Prostate gland (tissue), 2 donors: ENCODE data around the gene TRIL. TPM values are rescaled to one million over a fixed set of nuclear protein-coding genes. Genes with fewer than 3 reads are reported as not detected.

ENCODE experiments used
- DNase-seq: peaks from one replicate; pipeline ENCODE4 v3.0.0-alpha.2; 2019; ENCODE audit warnings: low spot score
- H3K27ac ChIP-seq, 2 donors: fragments of 200-600 bp; sonication (generic); 2 replicates each; pipeline ENCODE4 v1.5.1; 2017 to 2019
- H3K27me3 ChIP-seq: fragments of 200-600 bp; sonication (generic); replicated peaks from 2 replicates; pipeline ENCODE4 v1.5.1; 2019; ENCODE audit not compliant: insufficient read depth
- H3K36me3 ChIP-seq, 2 donors: fragments of 200-600 bp; sonication (generic); 1 replicate in 1 of 2; 2 replicates in 1 of 2; pipeline versions ENCODE4 v1.5.1 to v1.8.1; 2017 to 2019
- H3K4me1 ChIP-seq: fragments of 200-600 bp; sonication (generic); replicated peaks from 2 replicates; pipeline ENCODE4 v1.5.1; 2019
- H3K4me3 ChIP-seq, 2 donors: fragments of 200-600 bp; sonication (generic); 2 replicates each; pipeline ENCODE4 v1.5.1; 2017 to 2019
- H3K9me3 ChIP-seq: fragments of 200-600 bp; sonication (generic); 2 replicates; pipeline ENCODE4 v1.5.1; 2017
- CTCF ChIP-seq, 4 experiments: fragments of 200-600 bp in 2 of 4; fragments of 450-650 bp in 2 of 4; sonication (generic) in 2 of 4; IDR thresholded peaks; 1 replicate in 3 of 4; 2 replicates in 1 of 4; pipeline ENCODE4 v1.5.1; 2016 to 2019; ENCODE audit warnings: antibody characterized with exemption in 4 of 4, mild to moderate bottlenecking in 2 of 4, moderate library complexity in 2 of 4
- POLR2A ChIP-seq: fragments of 450-650 bp; IDR thresholded peaks from one replicate; pipeline ENCODE4 v1.6.1; 2016; ENCODE audit warnings: antibody characterized with exemption, mild to moderate bottlenecking
- POLR2AphosphoS5 ChIP-seq: sonication (generic); formaldehyde crosslinking; IDR thresholded peaks from one replicate; pipeline ENCODE4 v1.6.1; 2017; ENCODE audit warnings: antibody characterized with exemption
- WGBS: methylation state at CpG from one replicate; pipeline ENCODE4 v1.1.5; 2018; 5-methylcytosine and 5-hydroxymethylcytosine counted together
- intact Hi-C: fragments of 100-400 bp; cut with DNase I; formaldehyde crosslinking; loops from one replicate; pipeline ENCODE4 v1.14.2; 2022
- total RNA-seq, 2 donors: library from RNA; depleted of rRNA; stranded (reverse); fragments of >200 nt; gene quantifications; one replicate each; pipeline ENCODE4 v1.1.0, GENCODE V29; 2016

The TRIL gene
- total RNA-seq, 2 donors from 2014 or later: 3.3 to 3.5 TPM

- Histone ChIP-seq H3K27ac (no peak overlapping the region), H3K4me1 (no peaks in the 10 kb centered on the region), H3K9me3 (no peaks in the 10 kb centered on the region), H3K36me3 (no peaks in the 10 kb centered on the region), H3K4me3 (no peak overlapping the region), H3K27me3 (no peaks in the 10 kb centered on the region)
- DNase-seq: no peak
- intact Hi-C loops: no loop called here
- TF ChIP-seq POLR2A (no peak), POLR2AphosphoS5 (no peak), CTCF (IDR thresholded peaks at IDR 0.05) (no peak)
- WGBS: 93% methylated on average over 5 of the region's 5 CpGs
Measured at GRCh38 chr7:29003703-29004102, 45.6 kb upstream of the TRIL start.

GRCh38 chr7:29000717-29001076, 42.6 kb upstream of the TRIL start:
- WGBS: 93% methylated on average over 2 of the region's 2 CpGs
- intact Hi-C loops: no loop called here
- Histone ChIP-seq H3K27me3 (no peaks in the 10 kb centered on the region), H3K27ac (no peak overlapping the region), H3K36me3 (no peaks in the 10 kb centered on the region), H3K4me1 (no peaks in the 10 kb centered on the region), H3K9me3 (no peaks in the 10 kb centered on the region), H3K4me3 (no peak overlapping the region)
- TF ChIP-seq POLR2AphosphoS5 (no peak), CTCF (IDR thresholded peaks at IDR 0.05) (no peak), POLR2A (no peak)
- no peak for DNase-seq

- Histone ChIP-seq H3K27ac (no peak overlapping the region), H3K36me3 (no peaks in the 10 kb centered on the region), H3K27me3 (no peaks in the 10 kb centered on the region), H3K9me3 (no peaks in the 10 kb centered on the region), H3K4me3 (no peak overlapping the region), H3K4me1 (no peaks in the 10 kb centered on the region)
- no peak for DNase-seq
- 85% methylated on average over 12 of the region's 12 CpGs for WGBS
- TF ChIP-seq POLR2AphosphoS5 (no peak), CTCF (IDR thresholded peaks at IDR 0.05) (no peak), POLR2A (no peak)
- intact Hi-C loops: no loop called here
Measured at GRCh38 chr7:28999895-29000716, 42.0 kb upstream of the TRIL start.

GRCh38 chr7:28999427-28999826, 41.3 kb upstream of the TRIL start:
- no peaks in the 10 kb centered on the region for H3K4me1 ChIP-seq
- no peak overlapping the region for H3K27ac ChIP-seq
- DNase-seq: no peak
- H3K36me3 ChIP-seq: no peaks in the 10 kb centered on the region
- no peaks in the 10 kb centered on the region for H3K27me3 ChIP-seq
- no peaks in the 10 kb centered on the region for H3K9me3 ChIP-seq
- no peak overlapping the region for H3K4me3 ChIP-seq
- TF ChIP-seq POLR2A: no peak
- no peak for TF ChIP-seq POLR2AphosphoS5
- TF ChIP-seq CTCF (IDR thresholded peaks at IDR 0.05): no peak
- WGBS: 95% methylated on average over 5 of the region's 5 CpGs
- intact Hi-C loops: no loop called here

- Histone ChIP-seq H3K36me3 (no peaks in the 10 kb centered on the region), H3K4me1 (no peaks in the 10 kb centered on the region), H3K9me3 (no peaks in the 10 kb centered on the region), H3K27me3 (no peaks in the 10 kb centered on the region), H3K4me3 (no peak overlapping the region), H3K27ac (no peak overlapping the region)
- intact Hi-C loops: no loop called here
- 71% methylated on average over 4 of the region's 4 CpGs for WGBS
- TF ChIP-seq POLR2A (no peak), POLR2AphosphoS5 (no peak), CTCF (IDR thresholded peaks at IDR 0.05) (no peak)
- DNase-seq: no peak
Measured at GRCh38 chr7:28998105-28998504, 40.0 kb upstream of the TRIL start.
